IPS-15b (cell line): ENCODE data around the gene ST6GALNAC3.

ENCODE experiments used
- H3K27me3 ChIP-seq: one replicate; pipeline ENCODE4 v1.6.1; 2013; ENCODE audit warnings: low read length; ENCODE audit not compliant: control insufficient read depth, insufficient read depth
- H3K36me3 ChIP-seq: one replicate; pipeline ENCODE4 v1.6.1; 2013; ENCODE audit warnings: low read length; ENCODE audit not compliant: control insufficient read depth, insufficient read depth
- H3K4me1 ChIP-seq: one replicate; pipeline ENCODE4 v1.6.1; 2013; ENCODE audit warnings: mild to moderate bottlenecking, low read length; ENCODE audit not compliant: control insufficient read depth, insufficient read depth
- H3K4me3 ChIP-seq: one replicate; pipeline ENCODE4 v1.5.1; 2013; ENCODE audit warnings: low read depth, low read length
- H3K9ac ChIP-seq: one replicate; pipeline ENCODE4 v1.6.1; 2013; ENCODE audit warnings: low read depth, mild to moderate bottlenecking, low read length
- H3K9me3 ChIP-seq: one replicate; pipeline ENCODE4 v1.6.1; 2013; ENCODE audit warnings: mild to moderate bottlenecking, low read length; ENCODE audit not compliant: control insufficient read depth, insufficient read depth

ST6GALNAC3 gene

DNA sequence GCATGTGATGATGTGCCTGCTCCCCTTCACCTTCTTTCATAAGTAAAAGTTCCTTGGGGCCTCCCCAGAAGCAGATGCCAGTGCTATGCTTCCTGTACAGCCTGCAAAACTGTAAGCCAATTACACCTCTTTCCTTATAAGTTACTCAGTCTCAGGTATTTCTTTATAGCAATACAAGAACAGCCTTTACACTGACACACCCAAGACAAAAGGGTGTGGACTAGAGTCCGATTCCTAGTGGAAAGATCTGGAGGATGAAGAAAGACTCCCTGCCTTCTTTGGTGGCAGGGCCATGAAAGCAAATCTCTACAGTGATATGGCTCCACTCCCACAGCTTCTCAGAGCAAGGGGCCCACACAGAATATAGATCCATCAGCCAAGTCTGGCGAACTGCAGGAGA lies 583.1 kb downstream of the ST6GALNAC3 start:
- Histone ChIP-seq H3K9me3 (no peaks in the 10 kb centered on the region), H3K4me3 (no peak overlapping the region), H3K36me3 (no peaks in the 10 kb centered on the region), H3K9ac (no peak overlapping the region), H3K4me1 (no peaks in the 10 kb centered on the region), H3K27me3 (no peaks in the 10 kb centered on the region)

DNA sequence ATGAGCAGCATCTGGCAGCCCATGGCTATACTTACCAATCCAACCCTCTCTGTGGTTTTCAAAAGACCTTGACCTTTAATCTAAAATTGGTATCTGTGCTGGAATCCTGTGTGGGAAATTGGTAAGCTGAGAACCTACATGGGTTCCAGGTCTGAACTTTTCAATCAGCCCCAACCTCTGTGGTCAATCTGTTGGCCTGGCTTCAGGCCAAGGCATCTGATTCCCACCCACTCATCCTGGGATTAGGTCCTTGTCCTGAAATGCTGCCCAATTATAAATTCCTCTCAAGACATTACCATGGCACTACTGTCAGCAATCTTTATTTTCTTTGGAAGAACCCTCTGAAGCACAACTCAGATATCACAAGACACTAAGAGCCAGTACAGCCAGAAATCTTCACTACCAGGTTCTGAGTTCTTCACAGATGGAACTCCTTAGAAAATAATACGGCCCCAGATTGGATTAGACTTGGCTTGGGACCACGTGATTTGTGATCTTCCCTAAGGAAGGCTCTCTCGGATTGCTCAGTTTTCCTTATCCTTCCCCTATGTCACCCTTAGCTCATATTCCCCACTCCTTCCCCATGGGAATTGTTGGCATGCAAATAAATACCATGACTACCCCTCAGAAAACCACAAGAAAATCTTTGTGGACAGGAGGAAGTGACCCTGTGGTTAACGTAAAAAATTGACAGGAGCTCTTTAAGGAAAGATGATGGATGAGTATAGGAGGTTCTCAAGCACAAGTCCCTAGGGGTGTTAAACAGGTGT lies 584.8 kb downstream of the ST6GALNAC3 start:
- Histone ChIP-seq H3K9me3 (no peaks in the 10 kb centered on the region), H3K27me3 (no peaks in the 10 kb centered on the region), H3K4me1 (no peaks in the 10 kb centered on the region), H3K36me3 (no peaks in the 10 kb centered on the region), H3K4me3 (no peak overlapping the region), H3K9ac (no peak overlapping the region)

DNA sequence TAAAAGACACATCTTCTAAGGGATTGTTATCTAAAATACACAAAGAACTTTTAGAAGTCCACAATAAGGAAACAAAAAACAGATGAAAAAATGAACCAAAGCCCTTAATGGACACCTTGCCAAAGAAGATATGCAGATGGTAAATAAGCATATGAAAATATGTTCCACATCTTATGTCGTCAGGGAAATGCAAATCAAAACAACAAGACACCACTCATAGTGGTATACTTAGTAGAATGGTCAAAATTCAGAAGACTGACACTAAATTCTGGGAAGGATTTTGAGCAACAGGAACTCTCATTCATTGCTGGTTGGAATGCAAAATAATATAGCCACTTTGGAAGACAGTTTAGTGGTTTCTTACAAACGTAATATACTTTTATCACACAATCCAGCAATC lies 587.0 kb downstream of the ST6GALNAC3 start:
- no peaks in the 10 kb centered on the region for H3K9me3 ChIP-seq

DNA sequence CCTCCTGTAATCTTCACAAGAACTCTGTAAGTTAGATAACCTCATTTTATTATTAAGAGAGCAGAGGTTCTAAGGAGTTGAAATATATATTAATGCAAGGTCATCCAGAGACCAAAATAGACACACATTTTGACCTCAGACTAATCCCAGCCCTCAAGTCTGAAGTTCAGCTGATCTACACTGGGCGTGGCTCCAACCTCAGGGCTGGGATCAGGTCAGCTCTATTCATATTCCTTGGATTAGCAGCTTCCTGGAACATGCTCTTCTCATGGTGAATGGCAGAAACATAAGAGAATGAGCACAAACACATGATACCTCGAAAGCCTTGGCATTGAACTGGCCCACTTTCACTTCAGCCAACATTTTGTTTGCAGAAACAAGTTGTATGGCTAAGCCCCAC lies 592.0 kb downstream of the ST6GALNAC3 start:
- no peaks in the 10 kb centered on the region for H3K4me1 ChIP-seq
- H3K9ac ChIP-seq, result no peak overlapping the region
- H3K9me3 ChIP-seq, result no peaks in the 10 kb centered on the region
- H3K4me3 ChIP-seq, result no peak overlapping the region
- no peaks in the 10 kb centered on the region for H3K36me3 ChIP-seq
- no peaks in the 10 kb centered on the region for H3K27me3 ChIP-seq

More for the DNA sequence above, 587.0 kb downstream of the ST6GALNAC3 start:
- Histone ChIP-seq H3K9ac (no peak overlapping the region), H3K4me3 (no peak overlapping the region), H3K36me3 (no peaks in the 10 kb centered on the region), H3K4me1 (no peaks in the 10 kb centered on the region), H3K27me3 (no peaks in the 10 kb centered on the region)

DNA sequence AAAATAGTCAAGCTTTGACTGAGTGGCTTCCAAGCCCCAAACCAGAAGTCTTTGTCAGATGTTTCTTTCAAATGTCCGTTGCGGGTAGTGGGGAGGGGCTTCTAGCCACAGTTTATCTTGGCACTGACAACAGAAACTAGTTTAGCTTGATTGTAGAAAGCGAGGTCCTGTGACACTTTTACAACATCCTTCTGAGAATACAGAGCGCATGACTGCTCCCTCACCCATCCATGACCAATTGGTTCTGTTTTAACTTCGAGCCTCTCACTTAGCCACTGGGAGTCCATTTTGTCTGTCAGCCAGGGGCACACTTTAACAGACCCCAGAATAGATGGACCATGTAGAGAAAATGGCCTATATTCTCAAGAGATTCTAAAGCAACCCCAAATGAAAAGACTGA lies 593.5 kb downstream of the ST6GALNAC3 start:
- H3K27me3 ChIP-seq, result no peaks in the 10 kb centered on the region
- H3K4me3 ChIP-seq, result no peak overlapping the region
- no peaks in the 10 kb centered on the region for H3K4me1 ChIP-seq
- H3K9me3 ChIP-seq, result no peaks in the 10 kb centered on the region
- H3K9ac ChIP-seq, result no peak overlapping the region
- no peaks in the 10 kb centered on the region for H3K36me3 ChIP-seq

DNA sequence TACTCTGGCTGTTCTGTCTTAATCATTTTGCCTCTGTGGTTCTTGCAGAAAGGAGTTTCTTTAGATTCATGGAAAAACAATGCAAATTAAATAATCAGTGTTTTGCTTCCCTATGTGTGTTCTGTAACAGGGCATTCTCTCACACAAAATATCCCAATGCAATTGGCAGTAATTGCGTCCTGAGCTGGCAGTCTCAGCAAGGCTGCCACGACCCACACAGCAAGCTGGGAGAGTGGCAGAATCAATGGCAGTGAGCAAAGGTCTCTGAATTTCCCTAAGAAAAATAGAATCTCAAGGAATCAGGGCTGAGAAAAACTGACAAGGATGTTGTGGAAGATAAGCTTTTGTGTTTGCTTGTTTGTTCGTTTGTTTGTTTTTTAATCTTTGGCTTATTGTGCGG lies 594.6 kb downstream of the ST6GALNAC3 start:
- Histone ChIP-seq H3K4me3 (no peak overlapping the region), H3K27me3 (no peaks in the 10 kb centered on the region)

DNA sequence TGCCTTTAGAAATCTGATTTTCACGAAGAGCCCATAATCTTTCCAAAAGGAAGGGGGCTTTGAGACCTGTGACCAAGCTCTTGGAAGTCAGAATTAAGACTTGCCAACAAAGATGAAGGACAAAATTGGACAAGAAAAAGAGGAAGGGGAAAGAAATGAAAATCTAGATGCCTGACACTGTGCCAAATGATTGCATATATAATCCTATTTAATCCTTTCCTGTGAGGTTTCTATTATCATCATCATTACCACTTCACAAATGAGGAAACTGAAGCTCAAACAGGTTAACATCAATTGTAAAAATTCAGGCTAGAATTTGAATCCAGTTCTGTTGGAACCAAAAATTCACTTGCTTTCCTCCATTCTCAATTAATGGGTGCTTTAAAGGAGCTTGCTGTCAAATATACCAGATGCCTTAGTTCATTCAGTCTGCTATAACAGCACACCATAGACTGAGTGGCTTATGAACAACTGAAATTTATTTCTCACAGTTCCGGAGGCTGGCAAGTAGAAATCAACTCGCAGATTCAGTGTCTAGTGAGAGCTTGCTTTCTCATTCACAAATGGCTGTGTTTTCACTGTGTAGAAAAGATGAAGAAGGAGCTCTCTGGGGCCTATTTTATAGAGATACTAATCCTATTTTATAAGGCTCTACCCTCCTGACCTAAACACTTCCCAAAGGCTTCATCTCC lies 595.2 kb downstream of the ST6GALNAC3 start:
- H3K27me3 ChIP-seq, result no peaks in the 10 kb centered on the region
- no peak overlapping the region for H3K4me3 ChIP-seq
- no peak overlapping the region for H3K9ac ChIP-seq
- H3K9me3 ChIP-seq, result no peaks in the 10 kb centered on the region
- H3K4me1 ChIP-seq, result no peaks in the 10 kb centered on the region
- H3K36me3 ChIP-seq, result no peaks in the 10 kb centered on the region

More for the DNA sequence above, 594.6 kb downstream of the ST6GALNAC3 start:
- Histone ChIP-seq H3K4me1 (no peaks in the 10 kb centered on the region), H3K9ac (no peak overlapping the region), H3K36me3 (no peaks in the 10 kb centered on the region), H3K9me3 (no peaks in the 10 kb centered on the region)

DNA sequence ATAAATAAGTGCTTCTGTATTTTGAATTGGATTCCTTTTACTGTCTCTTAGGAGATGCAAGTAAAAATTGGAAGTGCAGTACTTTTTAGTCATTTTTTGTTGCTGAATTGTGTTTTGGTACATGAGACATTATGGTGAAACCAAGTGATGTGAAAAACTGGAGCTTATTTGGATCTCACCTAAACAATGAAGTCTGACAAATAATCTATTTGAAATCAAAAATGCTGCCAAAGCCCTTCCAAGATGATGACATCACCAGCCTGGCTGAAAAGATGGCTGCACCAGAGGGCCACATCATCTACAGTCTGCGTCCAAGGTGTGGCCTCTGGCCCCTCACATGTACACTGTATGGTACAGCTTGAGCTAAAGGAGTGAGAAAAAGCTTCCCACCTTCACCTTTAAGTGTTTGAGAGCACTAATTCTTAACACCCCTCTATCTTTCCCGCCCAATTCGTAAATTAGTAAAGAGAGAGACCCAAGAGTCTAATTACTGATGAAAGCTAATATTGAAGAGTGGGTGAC lies 600.2 kb downstream of the ST6GALNAC3 start:
- Histone ChIP-seq H3K9ac (no peak overlapping the region), H3K4me3 (no peak overlapping the region), H3K4me1 (no peaks in the 10 kb centered on the region), H3K36me3 (no peaks in the 10 kb centered on the region), H3K27me3 (no peaks in the 10 kb centered on the region), H3K9me3 (no peaks in the 10 kb centered on the region)

DNA sequence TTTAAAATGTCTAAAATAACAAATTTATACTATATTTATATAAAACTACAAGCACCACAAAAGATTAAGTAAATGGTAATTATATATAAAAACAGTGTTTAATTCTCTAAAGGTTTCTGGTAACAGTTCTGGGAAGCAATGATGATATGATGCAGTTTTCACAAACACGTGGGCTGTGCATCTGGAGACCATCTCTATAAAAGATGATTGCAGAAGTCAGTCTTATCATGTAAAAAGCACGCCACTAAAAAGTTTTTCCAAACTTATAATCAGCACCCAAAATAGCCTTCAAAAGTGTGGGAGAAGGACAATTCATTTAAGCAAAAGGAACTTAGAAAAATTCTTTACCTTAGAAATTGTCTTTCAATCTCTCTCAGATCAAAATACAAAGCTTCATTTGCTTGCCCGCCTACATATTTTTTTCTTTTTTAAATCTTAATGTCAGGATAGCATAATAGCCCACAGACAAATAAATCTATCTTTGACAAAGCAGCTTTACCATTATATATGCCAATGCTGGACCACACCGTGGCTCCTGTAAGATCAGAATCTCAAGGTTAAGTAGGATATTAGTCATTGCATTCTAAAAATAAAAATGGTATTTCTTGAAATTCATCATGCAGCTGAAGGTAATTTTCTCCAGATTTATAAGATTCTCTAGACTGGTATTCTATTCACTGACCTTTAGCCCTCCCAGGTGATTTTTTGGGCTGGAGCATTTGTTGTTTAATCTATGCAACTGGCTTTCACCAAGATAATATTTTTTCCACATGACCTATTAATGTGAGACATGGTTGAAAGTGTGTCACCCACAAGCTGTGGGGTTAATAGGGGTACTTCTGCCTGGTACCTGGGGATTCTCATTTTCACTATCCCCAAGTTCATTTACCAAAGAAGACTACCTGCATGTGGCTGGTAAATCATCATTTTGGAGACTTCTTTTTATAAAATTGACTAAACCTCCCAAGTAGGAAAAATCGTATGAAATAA lies 603.2 kb downstream of the ST6GALNAC3 start:
- no peaks in the 10 kb centered on the region for H3K36me3 ChIP-seq
- no peak overlapping the region for H3K4me3 ChIP-seq
- H3K27me3 ChIP-seq, result no peaks in the 10 kb centered on the region

DNA sequence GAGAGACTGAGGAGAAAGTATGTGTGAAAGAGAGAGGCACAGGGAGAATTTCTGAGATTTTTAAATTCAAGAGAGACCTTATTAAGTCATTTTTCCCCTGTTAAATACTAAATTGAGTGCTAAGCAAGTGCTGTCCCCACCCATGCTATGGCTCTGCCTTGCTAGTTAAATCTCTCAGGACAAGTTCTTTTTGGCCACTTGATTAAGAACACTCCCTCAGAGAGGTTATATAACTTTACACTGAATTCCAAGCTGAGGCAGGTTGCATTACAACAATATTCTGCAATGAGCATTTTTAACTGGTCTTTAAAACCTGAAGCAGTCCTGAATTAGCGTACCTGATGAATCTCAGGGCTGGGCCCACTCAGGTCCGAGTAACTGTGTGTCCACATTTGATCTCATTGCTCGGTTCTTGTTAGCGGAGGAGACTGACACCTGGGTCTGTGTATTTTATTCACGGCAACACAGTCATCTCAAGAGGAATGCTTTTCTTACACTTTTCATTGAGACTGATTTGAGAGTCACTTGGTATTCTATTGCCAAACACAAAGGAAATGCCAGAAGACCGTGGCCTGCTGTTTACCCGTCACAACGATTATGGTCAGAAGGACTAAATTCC lies 605.1 kb downstream of the ST6GALNAC3 start:
- no peaks in the 10 kb centered on the region for H3K9me3 ChIP-seq

More for the DNA sequence above, 603.2 kb downstream of the ST6GALNAC3 start:
- Histone ChIP-seq H3K9me3 (no peaks in the 10 kb centered on the region), H3K4me1 (no peaks in the 10 kb centered on the region), H3K9ac (no peak overlapping the region)

DNA sequence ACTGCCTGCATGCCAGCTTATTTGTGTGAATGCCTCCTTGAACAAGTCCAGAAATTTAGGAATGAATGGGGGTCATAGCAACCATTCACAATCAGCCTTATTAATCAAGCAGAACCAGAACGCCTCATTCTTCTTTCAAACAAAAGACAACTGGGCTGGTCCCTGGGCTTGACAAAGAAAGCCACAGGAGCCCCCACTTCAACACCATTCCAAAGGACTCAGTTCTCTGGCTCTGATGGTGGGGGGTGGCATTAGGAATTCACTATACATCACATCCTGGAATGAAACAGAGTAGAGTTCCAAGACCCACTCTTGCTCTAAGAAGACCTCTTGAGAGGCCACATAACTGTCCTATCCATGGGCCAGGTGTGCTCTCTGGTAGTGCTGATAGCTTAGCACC lies 606.1 kb downstream of the ST6GALNAC3 start:
- Histone ChIP-seq H3K9me3 (no peaks in the 10 kb centered on the region), H3K27me3 (no peaks in the 10 kb centered on the region), H3K4me3 (no peak overlapping the region), H3K9ac (no peak overlapping the region), H3K4me1 (no peaks in the 10 kb centered on the region), H3K36me3 (no peaks in the 10 kb centered on the region)

More for the DNA sequence above, 605.1 kb downstream of the ST6GALNAC3 start:
- Histone ChIP-seq H3K4me1 (no peaks in the 10 kb centered on the region), H3K27me3 (no peaks in the 10 kb centered on the region), H3K9ac (no peak overlapping the region), H3K36me3 (no peaks in the 10 kb centered on the region), H3K4me3 (no peak overlapping the region)
